Lung (tissue), 12 donors: ENCODE data around the gene HSD3B7. TPM values are rescaled to one million over a fixed set of nuclear protein-coding genes. Genes with fewer than 3 reads are reported as not detected.

ENCODE experiments used
- ATAC-seq: fragments of 200-7000 bp; cut with Tn5 transposase; one replicate; pipeline ENCODE4 v1.9.1; 2020; ENCODE audit warnings: moderate number of reproducible peaks; ENCODE audit not compliant: insufficient read depth, low FRiP score
- DNase-seq, 3 donors: peaks; one replicate each; pipeline ENCODE4 v3.0.0-alpha.2; 2013 to 2017
- H3K27ac ChIP-seq, 2 donors: one replicate each; pipeline ENCODE4 v1.5.1; 2013; ENCODE audit warnings: mild to moderate bottlenecking in 2 of 2, moderate library complexity in 2 of 2, control low read depth in 1 of 2, inconsistent platforms in 1 of 2, low read depth in 1 of 2, low read length in 1 of 2
- H3K27me3 ChIP-seq, 3 donors: one replicate each; pipeline ENCODE4 v1.5.1; 2013; ENCODE audit warnings: low read length in 2 of 3; ENCODE audit not compliant: control insufficient read depth in 3 of 3, insufficient read depth in 3 of 3
- H3K36me3 ChIP-seq, 4 donors: one replicate each; pipeline ENCODE4 v1.5.1; 2013; ENCODE audit warnings: low read length in 4 of 4, mild to moderate bottlenecking in 1 of 4, moderate library complexity in 1 of 4; ENCODE audit not compliant: control insufficient read depth in 4 of 4, insufficient read depth in 4 of 4
- H3K4me1 ChIP-seq, 5 donors: one replicate each; pipeline ENCODE4 v1.5.1; 2013; ENCODE audit warnings: low read length in 5 of 5, mild to moderate bottlenecking in 2 of 5, moderate library complexity in 1 of 5; ENCODE audit not compliant: control insufficient read depth in 5 of 5, insufficient read depth in 5 of 5
- H3K4me3 ChIP-seq: one replicate; pipeline ENCODE4 v1.5.1; 2013; ENCODE audit warnings: mild to moderate bottlenecking, control low read depth, moderate library complexity
- H3K9ac ChIP-seq, 2 donors: one replicate each; pipeline ENCODE4 v1.5.1; 2013; ENCODE audit warnings: low read length in 2 of 2, control low read depth in 1 of 2; ENCODE audit not compliant: insufficient read depth in 1 of 2
- H3K9me3 ChIP-seq, 4 donors: one replicate each; pipeline ENCODE4 v1.5.1; 2013; ENCODE audit warnings: low read length in 3 of 4, mild to moderate bottlenecking in 1 of 4, moderate library complexity in 1 of 4; ENCODE audit not compliant: control insufficient read depth in 4 of 4, insufficient read depth in 3 of 4
- CTCF ChIP-seq: IDR thresholded peaks from 2 replicates; pipeline ENCODE4 v1.5.1; 2012; ENCODE audit warnings: mild to moderate bottlenecking; ENCODE audit errors: control extremely low read depth, extremely low read depth
- WGBS, 2 donors: extraction: QIAGEN DNeasy Blood & Tissue Kit; methylation state at CpG; one replicate each; pipeline ENCODE4 v1.1.7; 2013; 5-methylcytosine and 5-hydroxymethylcytosine counted together
- polyA plus RNA-seq, 2 donors: library from polyadenylated mRNA; stranded (reverse); fragments of 200-250 nt; gene quantifications; one replicate each; pipeline ENCODE4 v1.2.1, GENCODE V29; 2013
- total RNA-seq, 2 donors: library from RNA; depleted of rRNA in 1 of 2; stranded (reverse); fragments of >200 nt in 1 of 2; gene quantifications; one replicate each; pipeline ENCODE4 v1.2.1, GENCODE V29; 2014 to 2021
- donor health status: control.
- donor health status: control.
- donor health status: Bipolar disorder and iron deficiency.
- donor health status: healthy.
- donor health status: DM: yes; HTN: yes; CAD: no.

The HSD3B7 gene
- total and polyA plus RNA-seq, 4 donors, result 6.2 to 34.5 (median 20.7) TPM

DNA sequence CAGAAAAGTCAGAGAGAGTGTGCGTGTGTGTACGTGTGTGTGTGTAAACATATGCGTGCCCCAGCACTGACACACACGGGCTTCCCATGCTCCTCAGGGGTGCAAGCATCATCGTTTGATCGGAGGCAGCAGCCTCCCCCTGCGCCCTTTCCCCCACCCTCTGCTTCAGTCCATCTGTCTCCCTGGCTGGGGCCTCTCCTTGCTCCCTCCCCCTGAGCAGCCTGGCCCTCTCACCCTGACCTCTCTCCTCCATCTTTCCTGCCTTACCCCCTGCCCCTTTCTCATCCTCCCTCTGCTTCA lies 21.0 kb downstream of the HSD3B7 start:
- Histone ChIP-seq H3K27me3 (peaks cover 0 to 33% (median 8%) of the 10 kb centered on the region in 3 donors), H3K27ac (no peak overlapping the region), H3K4me1 (no peaks in the 10 kb centered on the region), H3K4me3 (no peak overlapping the region), H3K9ac (no peak overlapping the region), H3K36me3 (no peaks in the 10 kb centered on the region), H3K9me3 (peaks cover 0 to under 1% (median 0%) of the 10 kb centered on the region in 4 donors)
- DNase-seq (no peak), ATAC-seq (no peak)
- 34 to 49% methylated on average over 6 to 7 of the region's 7 CpGs for WGBS, 2 donors
- no peak for TF ChIP-seq CTCF

GRCh38 chr16:31006589-31006988 lies 21.6 kb downstream of the HSD3B7 start:
- no peaks in the 10 kb centered on the region for H3K36me3 ChIP-seq
- no peak overlapping the region for H3K27ac ChIP-seq
- ATAC-seq (no peak), DNase-seq (no peak)
- TF ChIP-seq CTCF, result no peak
- peaks cover 0 to 1% (median 0%) of the 10 kb centered on the region in 4 donors for H3K9me3 ChIP-seq
- H3K27me3 ChIP-seq, result peaks cover 0 to 38% (median 12%) of the 10 kb centered on the region in 3 donors
- H3K4me1 ChIP-seq, result no peaks in the 10 kb centered on the region
- H3K4me3 ChIP-seq, result no peak overlapping the region
- 92% methylated on average over 8 of the region's 8 CpGs for WGBS, 2 donors
- no peak overlapping the region for H3K9ac ChIP-seq

DNA sequence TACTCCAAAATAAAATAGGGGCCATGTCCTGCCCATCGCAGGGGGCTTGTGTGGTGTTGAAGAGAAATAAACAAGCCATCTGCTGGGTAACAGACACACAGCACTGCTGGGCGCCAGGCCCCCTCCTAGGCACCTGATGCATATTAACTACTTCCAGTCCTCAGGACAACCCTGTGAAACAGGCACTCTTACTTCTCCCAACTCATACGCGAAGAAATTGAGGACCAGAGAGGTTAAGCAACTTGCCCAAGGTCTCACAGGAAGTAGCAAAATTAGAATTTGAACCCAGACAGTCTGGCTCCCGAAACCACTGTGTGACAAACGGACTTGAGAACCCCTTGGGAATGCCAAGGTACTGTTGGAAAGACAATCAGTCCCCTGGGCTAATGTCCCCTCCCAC lies 22.7 kb downstream of the HSD3B7 start:
- peaks cover 0 to 44% (median 18%) of the 10 kb centered on the region in 3 donors for H3K27me3 ChIP-seq
- ATAC-seq (no peak), DNase-seq (no peak)
- H3K9ac ChIP-seq, result no peak overlapping the region
- no peak overlapping the region for H3K27ac ChIP-seq
- no peaks in the 10 kb centered on the region for H3K36me3 ChIP-seq
- no peak overlapping the region for H3K4me3 ChIP-seq
- 55 to 65% methylated on average over 6 of the region's 6 CpGs for WGBS, 2 donors
- H3K9me3 ChIP-seq, result peaks cover 0 to 1% (median 0%) of the 10 kb centered on the region in 4 donors
- TF ChIP-seq CTCF, result no peak
- H3K4me1 ChIP-seq, result no peaks in the 10 kb centered on the region

DNA sequence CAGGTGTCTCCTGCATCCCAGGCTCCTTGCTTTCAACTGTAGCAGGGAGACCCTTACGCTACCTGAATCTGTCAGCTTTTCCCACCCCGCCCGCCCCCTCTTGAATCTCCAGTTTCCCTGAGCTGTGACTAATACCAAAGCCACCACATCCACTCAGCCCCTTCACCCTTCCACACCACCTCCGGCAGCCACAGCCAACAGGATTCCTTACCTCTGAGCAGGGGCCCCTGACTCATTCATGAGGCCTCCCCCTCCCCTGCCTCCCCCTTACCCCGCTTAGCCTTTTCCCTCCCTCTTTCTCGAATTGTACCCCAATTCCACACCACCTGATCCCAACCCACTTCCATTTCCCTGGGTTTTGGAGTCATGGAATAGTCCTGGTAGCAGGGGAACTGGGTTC lies 23.1 kb downstream of the HSD3B7 start:
- ATAC-seq (no peak), DNase-seq (no peak)
- Histone ChIP-seq H3K4me1 (no peaks in the 10 kb centered on the region), H3K4me3 (no peak overlapping the region), H3K27me3 (peaks cover 0 to 44% (median 18%) of the 10 kb centered on the region in 3 donors), H3K27ac (no peak overlapping the region), H3K9ac (no peak overlapping the region), H3K36me3 (no peaks in the 10 kb centered on the region), H3K9me3 (peaks cover 0 to 1% (median 0%) of the 10 kb centered on the region in 4 donors)
- no peak for TF ChIP-seq CTCF
- WGBS, 2 donors, result 62 to 75% methylated on average over 6 of the region's 6 CpGs
